ENCODE results near the gene MYO1B. TPM values are rescaled to one million over a fixed set of nuclear protein-coding genes. Genes with fewer than 3 reads are reported as not detected.

MYO1B gene
- total and polyA plus RNA-seq, 10 of the 15 experiments (the other 5 are each of a cell fraction or from before 2014, with no cell fraction given), result 0.10 to 4.2 (median 1.6) TPM

DNA sequence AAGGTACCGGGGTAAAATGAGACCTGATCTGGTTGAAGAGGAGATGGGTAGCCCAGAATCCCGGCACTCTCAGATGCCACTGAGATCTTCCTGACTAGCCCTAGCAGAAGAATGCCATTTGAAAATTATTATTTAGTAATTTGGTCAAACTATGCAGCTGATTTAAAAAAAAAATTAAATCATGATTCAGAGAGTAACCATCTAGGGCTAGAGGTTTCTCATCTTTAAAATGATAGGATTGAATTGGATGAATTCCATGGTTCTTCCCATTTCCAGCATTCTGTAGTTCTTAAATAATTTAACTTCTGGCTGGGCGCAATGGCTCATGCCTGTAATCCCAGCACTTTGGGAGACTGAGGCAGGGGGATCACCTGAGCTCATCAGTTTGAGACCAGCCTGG is 106.1 kb downstream of the MYO1B start:
- Histone ChIP-seq H3K9ac (ENCODE audit: control insufficient read depth, insufficient read depth, low read length) (no peak overlapping the region), H3K4me2 (ENCODE audit: control insufficient read depth, insufficient read depth) (no peak overlapping the region), H3K79me2 (ENCODE audit: control insufficient read depth, insufficient read depth, low read length) (no peaks in the 10 kb centered on the region), H3K27ac (ENCODE audit: control insufficient read depth, insufficient read depth) (no peak overlapping the region), H3K4me1 (ENCODE audit: control insufficient read depth, insufficient read depth, low read length) (no peaks in the 10 kb centered on the region), H3K36me3 (ENCODE audit: control insufficient read depth in 2 of 2, insufficient read depth in 2 of 2, low read length in 1 of 2) (no peaks in the 10 kb centered on the region), H3K4me3 (no peak overlapping the region), H2AFZ (ENCODE audit: control insufficient read depth, low read depth, low read length) (no peak overlapping the region), H3K27me3 (replicated peaks in 1 of 2; ENCODE audit: control insufficient read depth in 2 of 2, insufficient read depth in 2 of 2, low read length in 1 of 2) (no peaks in the 10 kb centered on the region), H4K20me1 (ENCODE audit: control insufficient read depth, insufficient read depth) (no peaks in the 10 kb centered on the region), H3K9me3 (replicated peaks; ENCODE audit: control insufficient read depth, insufficient read depth, low read length) (no peaks in the 10 kb centered on the region)
- DNase-seq (ENCODE audit: low read depth, low spot score) (no peak), ATAC-seq (no peak), FAIRE-seq (no peak)
- ChIA-PET CTCF (no interaction called here), POLR2A (no interaction called here), RAD21 (ENCODE audit: unreplicated experiment) (no interaction called here), SMC1A (ENCODE audit: uncharacterized antibody, unreplicated experiment) (interaction anchor here (1.1 kb wide), 1 partner anchor 22 kb away, joined by 3 read pairs; no protein-coding TSS in a partner anchor)
- in situ Hi-C loops (cut with MboI), result no loop called here
- no TSS peak for BruUV-seq (replicated peaks)
- intact Hi-C loops (cut with micrococcal nuclease; ENCODE audit: unreplicated experiment), result no loop called here
- TF ChIP-seq, protein P1, sequence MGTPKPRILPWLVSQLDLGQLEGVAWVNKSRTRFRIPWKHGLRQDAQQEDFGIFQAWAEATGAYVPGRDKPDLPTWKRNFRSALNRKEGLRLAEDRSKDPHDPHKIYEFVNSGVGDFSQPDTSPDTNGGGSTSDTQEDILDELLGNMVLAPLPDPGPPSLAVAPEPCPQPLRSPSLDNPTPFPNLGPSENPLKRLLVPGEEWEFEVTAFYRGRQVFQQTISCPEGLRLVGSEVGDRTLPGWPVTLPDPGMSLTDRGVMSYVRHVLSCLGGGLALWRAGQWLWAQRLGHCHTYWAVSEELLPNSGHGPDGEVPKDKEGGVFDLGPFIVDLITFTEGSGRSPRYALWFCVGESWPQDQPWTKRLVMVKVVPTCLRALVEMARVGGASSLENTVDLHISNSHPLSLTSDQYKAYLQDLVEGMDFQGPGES (IDR thresholded peaks at IDR 0.05), result no peak
- no peak for TF ChIP-seq MYC (IDR thresholded peaks at IDR 0.05; ENCODE audit: insufficient read depth, insufficient read length, insufficient replicate concordance, low read length, severe bottlenecking)
- TF ChIP-seq BCL11A (IDR thresholded peaks at IDR 0.05; ENCODE audit: low read depth, low read length), result no peak
- TF ChIP-seq, protein P2, sequence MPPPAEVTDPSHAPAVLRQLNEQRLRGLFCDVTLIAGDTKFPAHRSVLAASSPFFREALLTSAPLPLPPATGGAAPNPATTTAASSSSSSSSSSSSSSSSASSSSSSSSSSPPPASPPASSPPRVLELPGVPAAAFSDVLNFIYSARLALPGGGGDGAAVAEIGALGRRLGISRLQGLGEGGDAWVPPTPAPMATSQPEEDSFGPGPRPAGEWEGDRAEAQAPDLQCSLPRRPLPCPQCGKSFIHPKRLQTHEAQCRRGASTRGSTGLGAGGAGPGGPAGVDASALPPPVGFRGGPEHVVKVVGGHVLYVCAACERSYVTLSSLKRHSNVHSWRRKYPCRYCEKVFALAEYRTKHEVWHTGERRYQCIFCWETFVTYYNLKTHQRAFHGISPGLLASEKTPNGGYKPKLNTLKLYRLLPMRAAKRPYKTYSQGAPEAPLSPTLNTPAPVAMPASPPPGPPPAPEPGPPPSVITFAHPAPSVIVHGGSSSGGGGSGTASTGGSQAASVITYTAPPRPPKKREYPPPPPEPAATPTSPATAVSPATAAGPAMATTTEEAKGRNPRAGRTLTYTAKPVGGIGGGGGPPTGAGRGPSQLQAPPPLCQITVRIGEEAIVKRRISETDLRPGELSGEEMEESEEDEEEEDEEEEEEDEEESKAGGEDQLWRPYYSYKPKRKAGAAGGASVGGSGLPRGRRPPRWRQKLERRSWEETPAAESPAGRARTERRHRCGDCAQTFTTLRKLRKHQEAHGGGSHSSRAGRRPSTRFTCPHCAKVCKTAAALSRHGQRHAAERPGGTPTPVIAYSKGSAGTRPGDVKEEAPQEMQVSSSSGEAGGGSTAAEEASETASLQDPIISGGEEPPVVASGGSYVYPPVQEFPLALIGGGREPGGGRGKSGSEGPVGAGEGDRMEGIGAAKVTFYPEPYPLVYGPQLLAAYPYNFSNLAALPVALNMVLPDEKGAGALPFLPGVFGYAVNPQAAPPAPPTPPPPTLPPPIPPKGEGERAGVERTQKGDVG (CRISPR knock-in tag; IDR thresholded peaks at IDR 0.05), result no peak
- no peak for TF ChIP-seq SMAD1 (IDR thresholded peaks at IDR 0.05; ENCODE audit: low read depth, partially characterized antibody)
- TF ChIP-seq FOS (IDR thresholded peaks at IDR 0.05; ENCODE audit: borderline replicate concordance, extremely low read depth, insufficient read length), result no peak
- TF ChIP-seq MEF2B (IDR thresholded peaks at IDR 0.05; ENCODE audit: partially characterized antibody, poor library complexity, severe bottlenecking), result no peak
- TF ChIP-seq, protein P3, sequence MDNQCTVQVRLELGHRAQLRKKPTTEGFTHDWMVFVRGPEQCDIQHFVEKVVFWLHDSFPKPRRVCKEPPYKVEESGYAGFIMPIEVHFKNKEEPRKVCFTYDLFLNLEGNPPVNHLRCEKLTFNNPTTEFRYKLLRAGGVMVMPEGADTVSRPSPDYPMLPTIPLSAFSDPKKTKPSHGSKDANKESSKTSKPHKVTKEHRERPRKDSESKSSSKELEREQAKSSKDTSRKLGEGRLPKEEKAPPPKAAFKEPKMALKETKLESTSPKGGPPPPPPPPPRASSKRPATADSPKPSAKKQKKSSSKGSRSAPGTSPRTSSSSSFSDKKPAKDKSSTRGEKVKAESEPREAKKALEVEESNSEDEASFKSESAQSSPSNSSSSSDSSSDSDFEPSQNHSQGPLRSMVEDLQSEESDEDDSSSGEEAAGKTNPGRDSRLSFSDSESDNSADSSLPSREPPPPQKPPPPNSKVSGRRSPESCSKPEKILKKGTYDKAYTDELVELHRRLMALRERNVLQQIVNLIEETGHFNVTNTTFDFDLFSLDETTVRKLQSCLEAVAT (IDR thresholded peaks at IDR 0.05), result no peak
- TF ChIP-seq EGR1 (IDR thresholded peaks at IDR 0.05; ENCODE audit: borderline replicate concordance in 1 of 2, low read depth in 2 of 2, low read length in 2 of 2), result no peak
- TF ChIP-seq CHD1 (IDR thresholded peaks at IDR 0.05; ENCODE audit: low read depth, low read length), result no peak
- TF ChIP-seq TAF1 (IDR thresholded peaks at IDR 0.05; ENCODE audit: borderline replicate concordance, low read depth, low read length), result no peak
- WGBS (ENCODE audit: insufficient coverage, insufficient replicate concordance, low lambda C conversion rate, missing lambda C conversion rate), result 31% methylated on average over 3 of the region's 3 CpGs

All from GM12878 (cell line).